GM12875 (cell line): Measurements from ENCODE around the gene PTX4.

Experiments used
- H3K4me3 ChIP-seq: one replicate; pipeline ENCODE4 v1.5.1; 2011; ENCODE audit warnings: low read depth, low read length, control low read depth
- TF ChIP-seq, protein P1 (sequence below): IDR thresholded peaks from 2 replicates; pipeline ENCODE4 v1.5.1; 2011; ENCODE audit warnings: low read depth, mild to moderate bottlenecking, control low read depth, inconsistent platforms, low read length, moderate library complexity, borderline replicate concordance; ENCODE audit not compliant: insufficient read depth

The PTX4 gene

DNA sequence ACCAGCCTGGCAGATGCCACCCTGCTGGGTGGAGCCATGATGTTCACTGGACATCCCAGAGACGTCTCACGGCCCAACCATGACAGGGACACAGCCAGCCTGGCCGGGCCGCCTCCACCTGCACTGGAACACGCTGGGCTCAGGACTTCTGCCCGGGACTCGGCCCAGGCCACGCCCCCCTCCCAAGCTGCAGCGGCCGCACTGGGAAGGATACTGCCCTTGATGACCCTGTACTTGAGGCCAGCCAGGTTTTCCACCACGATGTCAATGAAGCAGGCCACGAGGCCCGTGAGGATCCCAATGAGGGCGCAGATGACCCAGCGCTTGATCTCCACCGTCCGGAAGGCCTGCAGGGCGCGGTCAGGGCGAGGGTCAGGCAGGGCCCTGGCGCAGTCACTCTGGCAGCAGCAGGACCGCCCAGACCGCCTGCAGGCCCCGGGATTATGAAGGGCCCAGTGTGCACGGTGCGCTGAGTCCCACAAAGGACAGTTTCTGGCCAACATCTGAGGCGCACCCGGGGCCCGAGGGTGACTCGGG lies 28.1 kb downstream of the PTX4 start:
- no peak overlapping the region for H3K4me3 ChIP-seq
- TF ChIP-seq, protein P1, sequence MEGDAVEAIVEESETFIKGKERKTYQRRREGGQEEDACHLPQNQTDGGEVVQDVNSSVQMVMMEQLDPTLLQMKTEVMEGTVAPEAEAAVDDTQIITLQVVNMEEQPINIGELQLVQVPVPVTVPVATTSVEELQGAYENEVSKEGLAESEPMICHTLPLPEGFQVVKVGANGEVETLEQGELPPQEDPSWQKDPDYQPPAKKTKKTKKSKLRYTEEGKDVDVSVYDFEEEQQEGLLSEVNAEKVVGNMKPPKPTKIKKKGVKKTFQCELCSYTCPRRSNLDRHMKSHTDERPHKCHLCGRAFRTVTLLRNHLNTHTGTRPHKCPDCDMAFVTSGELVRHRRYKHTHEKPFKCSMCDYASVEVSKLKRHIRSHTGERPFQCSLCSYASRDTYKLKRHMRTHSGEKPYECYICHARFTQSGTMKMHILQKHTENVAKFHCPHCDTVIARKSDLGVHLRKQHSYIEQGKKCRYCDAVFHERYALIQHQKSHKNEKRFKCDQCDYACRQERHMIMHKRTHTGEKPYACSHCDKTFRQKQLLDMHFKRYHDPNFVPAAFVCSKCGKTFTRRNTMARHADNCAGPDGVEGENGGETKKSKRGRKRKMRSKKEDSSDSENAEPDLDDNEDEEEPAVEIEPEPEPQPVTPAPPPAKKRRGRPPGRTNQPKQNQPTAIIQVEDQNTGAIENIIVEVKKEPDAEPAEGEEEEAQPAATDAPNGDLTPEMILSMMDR: no peak

DNA sequence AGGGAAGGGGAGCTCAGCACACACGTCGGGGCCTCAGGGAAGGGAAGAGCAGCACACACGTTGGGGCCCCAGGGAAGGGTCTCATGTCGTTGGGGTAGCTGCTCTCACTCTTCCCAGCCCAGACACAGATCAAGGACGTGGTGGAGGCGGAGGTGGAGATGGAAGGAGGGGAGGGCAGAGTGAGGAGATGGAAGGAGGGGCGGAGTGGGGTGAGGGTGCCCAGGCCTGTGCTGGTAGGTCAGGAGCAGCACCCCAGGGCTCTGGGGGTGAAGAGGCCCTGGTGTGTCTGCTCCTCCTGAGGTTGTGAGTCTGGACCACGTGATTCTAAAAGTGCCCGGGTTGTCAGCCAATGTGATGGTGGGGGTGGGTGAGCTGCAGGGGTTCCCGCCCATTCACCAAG lies 28.8 kb downstream of the PTX4 start:
- TF ChIP-seq, protein P1: no peak

DNA sequence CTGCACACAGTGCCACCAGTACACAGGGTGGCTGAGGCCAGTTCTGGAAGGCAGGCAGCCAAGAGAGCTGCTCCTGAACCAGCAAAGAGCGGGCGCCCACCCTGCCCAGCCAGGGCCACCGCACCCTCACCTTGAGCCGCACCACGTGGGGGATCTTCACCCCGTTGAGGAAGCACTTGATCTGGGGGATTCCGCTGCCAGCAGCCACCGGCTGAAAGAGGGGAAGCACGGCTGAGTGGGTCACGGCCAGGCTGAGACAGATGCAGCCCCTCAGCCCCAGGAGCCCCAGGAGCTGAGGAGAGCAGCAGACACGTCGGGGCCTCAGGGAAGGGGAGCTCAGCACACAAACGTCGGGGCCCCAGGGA lies 29.8 kb downstream of the PTX4 start:
- H3K4me3 ChIP-seq: no peak overlapping the region
- TF ChIP-seq, protein P1: no peak

More for the DNA sequence above, 28.8 kb downstream of the PTX4 start:
- no peak overlapping the region for H3K4me3 ChIP-seq

DNA sequence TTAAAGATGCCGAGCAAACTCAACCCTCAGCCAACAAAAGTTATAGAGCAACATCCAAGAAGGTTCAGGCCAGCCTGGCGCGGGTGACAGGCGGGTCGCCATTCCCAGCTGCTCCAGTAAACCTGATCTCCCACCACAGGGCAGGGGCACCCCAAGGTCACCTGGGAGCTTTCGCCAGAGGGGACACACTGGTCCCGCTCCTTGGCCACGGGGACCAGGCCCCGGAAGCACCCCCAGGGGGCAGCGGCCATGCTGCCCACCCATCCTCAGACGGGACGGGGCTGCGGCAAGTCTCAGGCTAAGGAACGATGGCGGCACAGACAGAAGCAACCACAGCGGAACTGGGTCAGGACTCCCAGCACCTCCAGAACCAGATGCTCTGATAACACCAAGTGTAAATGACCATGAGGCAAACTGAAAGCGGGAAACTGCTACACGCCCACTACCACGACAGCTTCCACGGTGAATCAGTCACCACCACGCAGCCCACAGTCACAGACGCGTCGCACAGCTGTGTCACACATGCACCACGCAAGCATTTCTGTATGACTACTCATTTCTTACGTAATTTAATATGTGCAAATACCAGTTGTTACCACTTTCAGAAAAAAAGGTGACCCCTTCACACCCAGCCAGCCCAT lies 30.3 kb downstream of the PTX4 start:
- no peak overlapping the region for H3K4me3 ChIP-seq
- TF ChIP-seq, protein P1: no peak

DNA sequence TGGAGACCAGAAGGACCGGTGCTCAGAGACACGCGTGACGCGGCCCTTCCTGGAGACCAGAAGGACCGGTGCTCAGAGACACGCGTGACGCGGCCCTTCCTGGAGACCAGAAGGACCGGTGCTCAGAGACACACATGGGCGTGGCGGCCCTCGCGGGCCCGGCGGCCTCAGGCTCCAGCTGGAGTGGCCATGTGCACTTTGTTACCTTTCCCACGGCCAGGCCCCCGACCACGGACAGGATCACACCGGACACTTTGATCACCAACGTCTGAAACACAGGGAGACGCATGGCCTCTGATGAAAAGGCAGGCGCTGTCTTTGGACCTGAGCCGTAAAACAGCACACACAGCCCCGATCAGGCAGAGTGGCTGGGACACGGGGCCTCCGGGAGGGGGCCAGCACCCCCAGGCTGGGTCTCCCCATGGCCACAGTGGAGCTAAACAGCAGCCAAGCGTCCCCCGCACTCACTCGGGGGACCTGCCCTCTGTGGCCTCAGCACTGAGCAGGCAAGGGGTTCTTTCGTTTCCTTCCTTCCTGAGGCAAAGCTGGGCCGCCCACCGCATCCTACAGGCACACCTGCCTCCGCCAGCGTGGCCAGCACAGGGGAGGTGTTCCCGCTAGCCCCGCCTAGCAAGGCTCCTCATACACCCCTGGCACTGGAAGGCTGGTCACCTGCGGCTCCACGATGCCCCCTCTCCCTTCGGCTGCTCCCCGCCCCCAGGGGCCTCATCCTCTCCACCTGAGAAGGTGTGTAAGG lies 31.1 kb downstream of the PTX4 start:
- TF ChIP-seq, protein P1: no peak
- H3K4me3 ChIP-seq: no peak overlapping the region

DNA sequence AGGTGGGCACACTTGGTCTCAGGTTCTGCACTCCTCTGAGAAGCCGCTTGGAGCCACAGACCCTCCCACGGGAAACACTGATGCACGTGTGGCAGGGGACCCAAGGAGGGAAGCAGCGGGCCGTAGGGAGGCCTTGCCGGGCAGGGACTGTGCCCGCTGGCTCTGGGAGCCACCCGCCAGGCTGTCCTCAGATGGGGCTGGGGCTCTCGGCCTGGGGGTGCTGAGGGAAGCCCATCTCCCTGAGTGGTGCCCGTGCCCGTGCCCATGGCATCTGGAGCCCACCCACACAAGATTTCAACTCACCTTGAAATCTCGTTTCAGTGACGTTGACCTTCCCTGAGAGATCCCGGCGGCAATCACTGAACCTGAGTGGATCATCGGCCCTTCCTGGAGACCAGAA lies 31.8 kb downstream of the PTX4 start:
- no peak overlapping the region for H3K4me3 ChIP-seq
- TF ChIP-seq, protein P1: no peak
